ENCODE data around the gene ADGRE2. TPM values are rescaled to one million over a fixed set of nuclear protein-coding genes. Genes with fewer than 3 reads are reported as not detected.
"Not testable (repeated sequence)": the region's sequence is repeated elsewhere in the genome, so short reads cannot be mapped to it uniquely, and the experiment has no call there.

ADGRE2 gene
- total RNA-seq, 2 experiments from 2014 or later, result 0.11 TPM; not detected in 1

- no peaks in the 10 kb centered on the region for H3K9me3 ChIP-seq (ENCODE audit: low read length)
- no peak overlapping the region for H3K27ac ChIP-seq (ENCODE audit: low read depth, low read length, poor library complexity, severe bottlenecking)
- no peak overlapping the region for H3K4me3 ChIP-seq (ENCODE audit: low read depth, low read length, poor library complexity, severe bottlenecking)
- no peaks in the 10 kb centered on the region for H3K36me3 ChIP-seq (ENCODE audit: insufficient read depth, low read length)
- no peak for DNase-seq (ENCODE audit: low spot score)
- no peaks in the 10 kb centered on the region for H3K9me2 ChIP-seq (ENCODE audit: insufficient read depth, low read length)
- H3K4me2 ChIP-seq (ENCODE audit: low read length), result no peak overlapping the region
- no peaks in the 10 kb centered on the region for H4K20me1 ChIP-seq (ENCODE audit: insufficient read depth, low read length)
- TF ChIP-seq CTCF (conservative IDR thresholded peaks at IDR 0.05; ENCODE audit: low read length) (no peak), EZH2phosphoT487 (IDR thresholded peaks at IDR 0.05; ENCODE audit: borderline replicate concordance, low read depth, low read length) (no peak)
- H2AFZ ChIP-seq (ENCODE audit: low read length), result no peak overlapping the region
- CTCF ChIA-PET (ENCODE audit: unreplicated experiment), result no interaction called here
- no TSS peak for BruUV-seq (replicated peaks)
- peaks cover 5% of the 10 kb centered on the region for H3K4me1 ChIP-seq (ENCODE audit: insufficient read depth, low read length, poor library complexity, severe bottlenecking)
- H3K79me2 ChIP-seq (ENCODE audit: insufficient read depth, low read depth, low read length), result no peaks in the 10 kb centered on the region
- intact Hi-C loops (cut with micrococcal nuclease; ENCODE audit: unreplicated experiment), result no loop called here
- POLR2A ChIA-PET, result no interaction called here
These were observed 9.2 kb downstream of the ADGRE2 start for GRCh38 chr19:14769201-14769600.

- TF ChIP-seq CTCF (conservative IDR thresholded peaks at IDR 0.05; ENCODE audit: low read length), result no peak
- TF ChIP-seq EZH2phosphoT487 (IDR thresholded peaks at IDR 0.05; ENCODE audit: borderline replicate concordance, low read depth, low read length), result no peak
- CTCF ChIA-PET (ENCODE audit: unreplicated experiment), result no interaction called here
- intact Hi-C loops (cut with micrococcal nuclease; ENCODE audit: unreplicated experiment), result no loop called here
- Histone ChIP-seq H3K4me1 (ENCODE audit: insufficient read depth, low read length, poor library complexity, severe bottlenecking) (peaks cover 5% of the 10 kb centered on the region), H3K9me2 (ENCODE audit: insufficient read depth, low read length) (no peaks in the 10 kb centered on the region), H3K9me3 (ENCODE audit: low read length) (no peaks in the 10 kb centered on the region), H3K27ac (ENCODE audit: low read depth, low read length, poor library complexity, severe bottlenecking) (no peak overlapping the region), H3K79me2 (ENCODE audit: insufficient read depth, low read depth, low read length) (no peaks in the 10 kb centered on the region), H3K4me2 (ENCODE audit: low read length) (no peak overlapping the region), H2AFZ (ENCODE audit: low read length) (no peak overlapping the region), H3K4me3 (ENCODE audit: low read depth, low read length, poor library complexity, severe bottlenecking) (no peak overlapping the region), H4K20me1 (ENCODE audit: insufficient read depth, low read length) (no peaks in the 10 kb centered on the region), H3K36me3 (ENCODE audit: insufficient read depth, low read length) (no peaks in the 10 kb centered on the region)
- POLR2A ChIA-PET, result no interaction called here
- no peak for DNase-seq (ENCODE audit: low spot score)
- BruUV-seq (replicated peaks), result no TSS peak
These were observed 10.4 kb downstream of the ADGRE2 start for GRCh38 chr19:14768001-14768400.

GRCh38 chr19:14767466-14767971, 10.8 kb downstream of the ADGRE2 start:
- BruUV-seq (replicated peaks), result no TSS peak
- Histone ChIP-seq H3K4me1 (ENCODE audit: insufficient read depth, low read length, poor library complexity, severe bottlenecking) (peaks cover 5% of the 10 kb centered on the region), H3K9me3 (ENCODE audit: low read length) (no peaks in the 10 kb centered on the region), H3K36me3 (ENCODE audit: insufficient read depth, low read length) (no peaks in the 10 kb centered on the region), H4K20me1 (ENCODE audit: insufficient read depth, low read length) (no peaks in the 10 kb centered on the region), H3K27ac (ENCODE audit: low read depth, low read length, poor library complexity, severe bottlenecking) (no peak overlapping the region), H3K4me3 (ENCODE audit: low read depth, low read length, poor library complexity, severe bottlenecking) (no peak overlapping the region), H3K79me2 (ENCODE audit: insufficient read depth, low read depth, low read length) (no peaks in the 10 kb centered on the region), H3K4me2 (ENCODE audit: low read length) (no peak overlapping the region), H2AFZ (ENCODE audit: low read length) (no peak overlapping the region), H3K9me2 (ENCODE audit: insufficient read depth, low read length) (no peaks in the 10 kb centered on the region)
- intact Hi-C loops (cut with micrococcal nuclease; ENCODE audit: unreplicated experiment), result no loop called here
- ChIA-PET POLR2A (no interaction called here), CTCF (ENCODE audit: unreplicated experiment) (no interaction called here)
- DNase-seq (ENCODE audit: low spot score), result no peak
- TF ChIP-seq CTCF (conservative IDR thresholded peaks at IDR 0.05; ENCODE audit: low read length), result no peak
- TF ChIP-seq EZH2phosphoT487 (IDR thresholded peaks at IDR 0.05; ENCODE audit: borderline replicate concordance, low read depth, low read length), result no peak

- H3K36me3 ChIP-seq (ENCODE audit: insufficient read depth, low read length); H3K9me2 ChIP-seq (ENCODE audit: insufficient read depth, low read length); H4K20me1 ChIP-seq (ENCODE audit: insufficient read depth, low read length); H3K4me1 ChIP-seq (ENCODE audit: insufficient read depth, low read length, poor library complexity, severe bottlenecking); H3K9me3 ChIP-seq (ENCODE audit: low read length); H3K4me2 ChIP-seq (ENCODE audit: low read length); H3K27ac ChIP-seq (ENCODE audit: low read depth, low read length, poor library complexity, severe bottlenecking); CTCF ChIA-PET (ENCODE audit: unreplicated experiment); BruUV-seq (replicated peaks); H3K79me2 ChIP-seq (ENCODE audit: insufficient read depth, low read depth, low read length); intact Hi-C loops (cut with micrococcal nuclease; ENCODE audit: unreplicated experiment); DNase-seq (ENCODE audit: low spot score); H2AFZ ChIP-seq (ENCODE audit: low read length); H3K4me3 ChIP-seq (ENCODE audit: low read depth, low read length, poor library complexity, severe bottlenecking); POLR2A ChIA-PET: not testable (repeated sequence)
These were observed 12.5 kb downstream of the ADGRE2 start for GRCh38 chr19:14765841-14766240.

All from OCI-LY7 (cell line).